HepG2 (cell line): ENCODE data around the gene DOCK4. TPM values are rescaled to one million over a fixed set of nuclear protein-coding genes. Genes with fewer than 3 reads are reported as not detected.

Experiments
- GATAD1 ChIP-seq: IDR thresholded peaks from 2 replicates; pipeline ENCODE4 v1.6.1; 2016; ENCODE audit warnings: missing genetic modification reagents, missing compliant biosample characterization
- HNRNPLL ChIP-seq: fragments of 200-400 bp; formaldehyde crosslinking; IDR thresholded peaks from 2 replicates; pipeline ENCODE4 v1.6.1; 2017; ENCODE audit warnings: mild to moderate bottlenecking, low read depth, low read length; ENCODE audit not compliant: poor library complexity, severe bottlenecking
- KDM2A ChIP-seq: sonication (generic); formaldehyde crosslinking; IDR thresholded peaks from 2 replicates; pipeline ENCODE4 v1.4.0; 2020; ENCODE audit warnings: low read depth, missing genetic modification reagents, borderline replicate concordance
- KLF11 ChIP-seq: IDR thresholded peaks from 2 replicates; pipeline ENCODE4 v1.6.1; 2016; ENCODE audit warnings: missing compliant biosample characterization
- KLF12 ChIP-seq: sonication (generic); formaldehyde crosslinking; IDR thresholded peaks from 2 replicates; pipeline ENCODE4 v1.4.0; 2020; ENCODE audit warnings: missing genetic modification reagents, borderline replicate concordance
- MEIS2 ChIP-seq: sonication (generic); formaldehyde crosslinking; IDR thresholded peaks from 2 replicates; pipeline ENCODE4 v1.9.0; 2021; ENCODE audit warnings: mild to moderate bottlenecking, missing genetic modification reagents
- MTA1 ChIP-seq: sonication (generic); formaldehyde crosslinking; IDR thresholded peaks from 2 replicates; pipeline ENCODE4 v1.4.0; 2020; ENCODE audit warnings: missing genetic modification reagents, mild to moderate bottlenecking, borderline replicate concordance
- MTA3 ChIP-seq: sonication (generic); formaldehyde crosslinking; IDR thresholded peaks from 2 replicates; pipeline ENCODE4 v1.4.0; 2020; ENCODE audit warnings: missing genetic modification reagents
- MYNN ChIP-seq: sonication (generic); formaldehyde crosslinking; IDR thresholded peaks from 2 replicates; pipeline ENCODE4 v1.4.0; 2020; ENCODE audit warnings: mild to moderate bottlenecking, low read depth, missing genetic modification reagents
- NR2C2 ChIP-seq: sonication (generic); formaldehyde crosslinking; IDR thresholded peaks from 2 replicates; pipeline ENCODE4 v1.4.0; 2020; ENCODE audit warnings: missing genetic modification reagents, mild to moderate bottlenecking, moderate library complexity, borderline replicate concordance
- POLR2A ChIP-seq, 2 experiments: IDR thresholded peaks; 2 replicates each; pipeline ENCODE4 v1.6.1; 2011; ENCODE audit warnings: low read depth in 2 of 2, low read length in 2 of 2, mild to moderate bottlenecking in 1 of 2, moderate library complexity in 1 of 2; ENCODE audit not compliant: insufficient read depth in 1 of 2
- PREB ChIP-seq: sonication (generic); formaldehyde crosslinking; IDR thresholded peaks from 2 replicates; pipeline ENCODE4 v1.4.0; 2020; ENCODE audit warnings: missing genetic modification reagents
- SOX13 ChIP-seq, 3 experiments: fragments of 450-650 bp in 1 of 3; sonication (generic) in 1 of 3; formaldehyde crosslinking in 1 of 3; IDR thresholded peaks in 2 of 3; conservative IDR thresholded peaks in 1 of 3; 2 replicates each; pipeline versions ENCODE4 v1.5.0 to v1.6.1; 2016 to 2020; ENCODE audit warnings: antibody characterized with exemption in 1 of 3, mild to moderate bottlenecking in 1 of 3, missing compliant biosample characterization in 1 of 3, missing genetic modification reagents in 1 of 3, moderate library complexity in 1 of 3
- SOX5 ChIP-seq: IDR thresholded peaks from 2 replicates; pipeline ENCODE4 v1.6.1; 2016; ENCODE audit warnings: borderline replicate concordance
- SRSF4 ChIP-seq: fragments of 200-400 bp; formaldehyde crosslinking; IDR thresholded peaks from one replicate; pipeline ENCODE4 v1.6.1; 2018; ENCODE audit warnings: mild to moderate bottlenecking, low read depth, low read length, moderate library complexity; ENCODE audit not compliant: poor library complexity, severe bottlenecking
- U2AF2 ChIP-seq: fragments of 200-400 bp; formaldehyde crosslinking; IDR thresholded peaks from 2 replicates; pipeline ENCODE4 v1.6.1; 2017; ENCODE audit warnings: low read depth, mild to moderate bottlenecking, low read length
- ZBTB7B ChIP-seq: sonication (generic); formaldehyde crosslinking; IDR thresholded peaks from 2 replicates; pipeline ENCODE4 v1.4.0; 2020; ENCODE audit warnings: missing genetic modification reagents
- ZC3H13 ChIP-seq: sonication (generic); formaldehyde crosslinking; IDR thresholded peaks from 2 replicates; pipeline ENCODE4 v1.8.1; 2023; ENCODE audit warnings: mild to moderate bottlenecking, missing genetic modification reagents, moderate library complexity
- ZNF317 ChIP-seq: sonication (generic); formaldehyde crosslinking; IDR thresholded peaks from 2 replicates; pipeline ENCODE4 v1.5.0; 2020; ENCODE audit warnings: mild to moderate bottlenecking, missing genetic modification reagents
- ZNF451 ChIP-seq: sonication (generic); formaldehyde crosslinking; IDR thresholded peaks from 2 replicates; pipeline ENCODE4 v1.5.0; 2020; ENCODE audit warnings: mild to moderate bottlenecking, missing genetic modification reagents
- ZNF619 ChIP-seq: sonication (generic); formaldehyde crosslinking; IDR thresholded peaks from 2 replicates; pipeline ENCODE4 v1.4.0; 2020; ENCODE audit warnings: mild to moderate bottlenecking, missing genetic modification reagents
- polyA plus RNA-seq, 8 experiments: library from polyadenylated mRNA; depleted of rRNA in 3 of 8; stranded (reverse) in 7 of 8; unstranded in 1 of 8; fragments of >200 nt; fragmentation: Illumina TruSeq in 4 of 8; extraction: Trizol in 4 of 8; gene quantifications; 2 replicates each; pipeline versions ENCODE4 v1.2.1 to v1.2.3, GENCODE V29; 2011 to 2016; ENCODE audit warnings: low read depth in 4 of 8, missing spikeins in 1 of 8, mixed read lengths in 1 of 8; ENCODE audit not compliant: insufficient read depth in 1 of 8
- total RNA-seq, 5 experiments: library from RNA; depleted of rRNA; stranded (reverse); fragments of >200 nt; fragmentation: Illumina TruSeq; extraction: Trizol; gene quantifications; 2 replicates each; pipeline ENCODE4 v1.2.3, GENCODE V29; 2016; ENCODE audit warnings: low read depth in 1 of 5
- TF ChIP-seq, protein P1 (sequence below): sonication (generic); formaldehyde crosslinking; IDR thresholded peaks from 2 replicates; pipeline ENCODE4 v1.8.0; 2022; ENCODE audit warnings: missing genetic modification reagents, mild to moderate bottlenecking, inconsistent platforms, borderline replicate concordance
- TF ChIP-seq, protein P2 (sequence below): sonication (generic); formaldehyde crosslinking; IDR thresholded peaks from 2 replicates; pipeline ENCODE4 v1.5.0; 2020; ENCODE audit warnings: mild to moderate bottlenecking, missing genetic modification reagents
- TF ChIP-seq, protein P3 (sequence below): sonication (generic); formaldehyde crosslinking; conservative IDR thresholded peaks from 2 replicates; pipeline ENCODE4 v1.5.0; 2020; ENCODE audit warnings: missing genetic modification reagents

DOCK4 gene
- total and polyA plus RNA-seq, 2 of the 13 experiments (the other 11 are each of a cell fraction or from before 2014, with no cell fraction given), result 13.5 to 17.4 TPM

DNA sequence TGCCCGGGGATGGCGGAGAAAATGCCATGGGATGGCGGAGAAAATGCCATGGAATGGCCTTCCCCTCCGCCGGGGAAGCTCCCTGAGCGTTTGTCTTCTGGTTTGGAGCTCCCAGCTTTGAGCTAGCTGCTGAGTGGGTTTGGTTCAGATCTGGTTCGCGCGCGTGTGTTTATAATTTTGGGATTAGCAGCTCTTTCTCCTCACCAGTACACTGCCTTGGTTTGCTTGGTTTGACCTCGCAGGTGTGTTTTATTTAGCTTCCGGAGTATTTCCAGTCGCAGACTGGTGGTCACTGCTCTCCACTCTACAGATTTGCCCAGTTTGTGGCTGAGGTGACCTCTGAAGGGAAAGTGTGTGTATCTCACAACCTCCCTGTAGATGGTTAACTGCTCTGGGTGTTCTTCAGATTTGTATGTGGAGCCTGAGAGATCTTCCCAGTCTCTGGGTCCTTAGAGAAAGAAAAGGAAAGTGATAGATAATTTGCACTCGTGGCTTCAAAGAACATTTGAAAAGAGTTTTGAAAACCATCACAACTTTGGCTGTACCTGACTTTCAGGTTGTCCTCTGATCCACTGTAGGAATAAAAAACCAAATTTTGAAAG is 893 bp upstream of the DOCK4 start (continued):
- TF ChIP-seq, protein P1, sequence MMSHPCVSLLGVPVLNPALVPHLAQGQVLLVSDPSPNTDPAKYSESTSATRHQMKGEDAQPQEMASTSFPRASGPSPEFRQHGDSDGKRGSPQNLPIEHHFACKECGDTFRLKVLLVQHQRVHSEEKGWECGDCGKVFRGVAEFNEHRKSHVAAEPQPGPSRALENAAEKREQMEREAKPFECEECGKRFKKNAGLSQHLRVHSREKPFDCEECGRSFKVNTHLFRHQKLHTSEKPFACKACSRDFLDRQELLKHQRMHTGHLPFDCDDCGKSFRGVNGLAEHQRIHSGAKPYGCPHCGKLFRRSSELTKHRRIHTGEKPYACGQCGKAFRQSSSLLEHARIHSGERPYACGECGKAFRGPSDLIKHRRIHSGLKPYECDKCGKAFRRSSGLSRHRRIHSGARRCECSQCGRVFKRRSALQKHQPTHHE (CRISPR knock-in tag), result peak; percentile 27; the same call in 1 of the 2 replicates
- TF ChIP-seq PREB (CRISPR knock-in tag), result no peak
- no peak for TF ChIP-seq MEIS2 (CRISPR knock-in tag)
- no peak for TF ChIP-seq SOX5 (CRISPR knock-in tag)
- TF ChIP-seq ZNF451 (CRISPR knock-in tag), result no peak
- no peak for TF ChIP-seq SRSF4
- TF ChIP-seq ZNF619, result no peak
- TF ChIP-seq, protein P2, sequence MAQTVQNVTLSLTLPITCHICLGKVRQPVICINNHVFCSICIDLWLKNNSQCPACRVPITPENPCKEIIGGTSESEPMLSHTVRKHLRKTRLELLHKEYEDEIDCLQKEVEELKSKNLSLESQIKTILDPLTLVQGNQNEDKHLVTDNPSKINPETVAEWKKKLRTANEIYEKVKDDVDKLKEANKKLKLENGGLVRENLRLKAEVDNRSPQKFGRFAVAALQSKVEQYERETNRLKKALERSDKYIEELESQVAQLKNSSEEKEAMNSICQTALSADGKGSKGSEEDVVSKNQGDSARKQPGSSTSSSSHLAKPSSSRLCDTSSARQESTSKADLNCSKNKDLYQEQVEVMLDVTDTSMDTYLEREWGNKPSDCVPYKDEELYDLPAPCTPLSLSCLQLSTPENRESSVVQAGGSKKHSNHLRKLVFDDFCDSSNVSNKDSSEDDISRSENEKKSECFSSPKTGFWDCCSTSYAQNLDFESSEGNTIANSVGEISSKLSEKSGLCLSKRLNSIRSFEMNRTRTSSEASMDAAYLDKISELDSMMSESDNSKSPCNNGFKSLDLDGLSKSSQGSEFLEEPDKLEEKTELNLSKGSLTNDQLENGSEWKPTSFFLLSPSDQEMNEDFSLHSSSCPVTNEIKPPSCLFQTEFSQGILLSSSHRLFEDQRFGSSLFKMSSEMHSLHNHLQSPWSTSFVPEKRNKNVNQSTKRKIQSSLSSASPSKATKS (CRISPR knock-in tag), result no peak
- TF ChIP-seq MTA1 (CRISPR knock-in tag), result 0 out of 2 replicates have a peak, but pooled peaks have one; percentile 12
- TF ChIP-seq U2AF2, result no peak
- TF ChIP-seq, protein P3, sequence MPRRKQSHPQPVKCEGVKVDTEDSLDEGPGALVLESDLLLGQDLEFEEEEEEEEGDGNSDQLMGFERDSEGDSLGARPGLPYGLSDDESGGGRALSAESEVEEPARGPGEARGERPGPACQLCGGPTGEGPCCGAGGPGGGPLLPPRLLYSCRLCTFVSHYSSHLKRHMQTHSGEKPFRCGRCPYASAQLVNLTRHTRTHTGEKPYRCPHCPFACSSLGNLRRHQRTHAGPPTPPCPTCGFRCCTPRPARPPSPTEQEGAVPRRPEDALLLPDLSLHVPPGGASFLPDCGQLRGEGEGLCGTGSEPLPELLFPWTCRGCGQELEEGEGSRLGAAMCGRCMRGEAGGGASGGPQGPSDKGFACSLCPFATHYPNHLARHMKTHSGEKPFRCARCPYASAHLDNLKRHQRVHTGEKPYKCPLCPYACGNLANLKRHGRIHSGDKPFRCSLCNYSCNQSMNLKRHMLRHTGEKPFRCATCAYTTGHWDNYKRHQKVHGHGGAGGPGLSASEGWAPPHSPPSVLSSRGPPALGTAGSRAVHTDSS, result no peak
- no peak for TF ChIP-seq MTA3 (CRISPR knock-in tag)
- TF ChIP-seq ZNF317, result 0 out of 2 replicates have a peak, but pooled peaks have one; percentile 8
- TF ChIP-seq ZC3H13 (CRISPR knock-in tag), result no peak
- no peak for TF ChIP-seq KLF12 (CRISPR knock-in tag)
- TF ChIP-seq SOX13 (IDR thresholded peaks at IDR 0.05), result no peak
- 0 out of 4 replicates have a peak, but pooled peaks of 1 of the 2 experiments have one; percentile 4 for TF ChIP-seq SOX13 (CRISPR knock-in tag; conservative IDR thresholded peaks at IDR 0.05 in 1 of 2, IDR thresholded peaks at IDR 0.05 in 1 of 2)
- TF ChIP-seq KLF11 (CRISPR knock-in tag), result no peak
- no peak for TF ChIP-seq POLR2A (IDR thresholded peaks at IDR 0.05; ENCODE audit: insufficient read depth in 1 of 2, low read depth in 2 of 2, low read length in 2 of 2)
- no peak for TF ChIP-seq ZBTB7B
- TF ChIP-seq MYNN (CRISPR knock-in tag), result no peak
- TF ChIP-seq NR2C2, result peak; percentile 85
- TF ChIP-seq GATAD1 (CRISPR knock-in tag), result peak; percentile 19
- TF ChIP-seq KDM2A, result no peak
- TF ChIP-seq HNRNPLL, result no peak
